Gastrocnemius medialis (tissue), 4 donors: ENCODE measurements around the gene TSACC.

Source experiments
- POLR2A ChIP-seq, 2 donors: fragments of 450-650 bp; IDR thresholded peaks; one replicate each; pipeline ENCODE4 v1.6.1; 2017; ENCODE audit warnings: antibody characterized with exemption in 2 of 2, mild to moderate bottlenecking in 2 of 2, moderate library complexity in 2 of 2
- TF ChIP-seq, protein P1 (sequence below), 5 experiments: fragments of 450-650 bp in 3 of 5; fragments of 200-600 bp in 2 of 5; sonication (generic) in 2 of 5; IDR thresholded peaks in 4 of 5; conservative IDR thresholded peaks in 1 of 5; 1 replicate in 4 of 5; 2 replicates in 1 of 5; pipeline ENCODE4 v1.5.1; 2016 to 2019; ENCODE audit warnings: antibody characterized with exemption in 5 of 5, mild to moderate bottlenecking in 3 of 5, moderate library complexity in 3 of 5

DNA sequence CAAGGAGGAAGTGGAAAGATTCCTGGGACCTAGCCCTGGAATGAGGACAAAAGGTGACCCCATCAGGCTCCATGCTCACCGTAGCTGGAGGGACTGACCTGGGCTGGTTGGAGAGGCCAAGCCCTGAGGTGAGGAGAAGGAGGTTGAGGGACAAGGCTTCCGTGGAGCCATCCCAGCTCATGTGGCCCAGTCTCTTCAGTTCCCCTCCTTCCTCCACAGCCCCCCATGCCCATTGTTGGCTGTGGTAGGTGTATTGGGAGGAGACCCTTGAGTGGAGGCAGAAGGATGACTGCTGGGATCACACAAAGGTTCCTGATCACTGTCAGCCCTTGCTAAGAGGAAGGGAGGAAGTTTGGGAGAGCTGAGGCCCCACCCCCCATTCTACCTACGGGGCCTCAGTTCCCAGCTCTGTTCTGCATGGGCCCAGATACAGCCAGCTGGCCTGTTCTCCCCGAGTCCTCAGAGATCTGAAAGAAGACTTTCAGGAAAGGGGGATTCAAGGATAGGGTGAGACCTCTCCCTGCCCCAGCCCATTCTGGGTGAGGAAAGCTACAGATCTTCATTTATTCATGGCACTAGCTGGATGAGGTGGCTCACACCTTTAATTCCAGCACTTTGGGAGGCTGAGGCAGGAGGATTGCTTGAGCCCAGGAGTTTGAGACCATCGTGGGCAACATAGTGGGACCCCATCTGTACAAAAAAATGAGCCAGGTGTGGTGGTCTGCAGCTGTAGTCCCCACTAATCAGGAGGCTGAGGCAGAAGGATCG is 48.0 kb downstream of the TSACC start:
- no peak for TF ChIP-seq POLR2A (IDR thresholded peaks at IDR 0.05)
- TF ChIP-seq, protein P1, sequence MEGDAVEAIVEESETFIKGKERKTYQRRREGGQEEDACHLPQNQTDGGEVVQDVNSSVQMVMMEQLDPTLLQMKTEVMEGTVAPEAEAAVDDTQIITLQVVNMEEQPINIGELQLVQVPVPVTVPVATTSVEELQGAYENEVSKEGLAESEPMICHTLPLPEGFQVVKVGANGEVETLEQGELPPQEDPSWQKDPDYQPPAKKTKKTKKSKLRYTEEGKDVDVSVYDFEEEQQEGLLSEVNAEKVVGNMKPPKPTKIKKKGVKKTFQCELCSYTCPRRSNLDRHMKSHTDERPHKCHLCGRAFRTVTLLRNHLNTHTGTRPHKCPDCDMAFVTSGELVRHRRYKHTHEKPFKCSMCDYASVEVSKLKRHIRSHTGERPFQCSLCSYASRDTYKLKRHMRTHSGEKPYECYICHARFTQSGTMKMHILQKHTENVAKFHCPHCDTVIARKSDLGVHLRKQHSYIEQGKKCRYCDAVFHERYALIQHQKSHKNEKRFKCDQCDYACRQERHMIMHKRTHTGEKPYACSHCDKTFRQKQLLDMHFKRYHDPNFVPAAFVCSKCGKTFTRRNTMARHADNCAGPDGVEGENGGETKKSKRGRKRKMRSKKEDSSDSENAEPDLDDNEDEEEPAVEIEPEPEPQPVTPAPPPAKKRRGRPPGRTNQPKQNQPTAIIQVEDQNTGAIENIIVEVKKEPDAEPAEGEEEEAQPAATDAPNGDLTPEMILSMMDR (IDR thresholded peaks at IDR 0.05 in 4 of 5, conservative IDR thresholded peaks at IDR 0.05 in 1 of 5) = no peak
